GM21576 (cell line): Measurements from ENCODE around the gene REC114.

Experiments
- ATAC-seq: cut with Tn5 transposase; IDR thresholded peaks from one replicate; pipeline ENCODE4 v1.9.1; 2021; ENCODE audit warnings: mild to moderate bottlenecking, moderate library complexity; ENCODE audit not compliant: unreplicated experiment

Gene REC114

GRCh38 chr15:73601451-73602445, 158.8 kb downstream of the REC114 start:
- no peak for ATAC-seq

- no peak for ATAC-seq
Measured at GRCh38 chr15:73602446-73602843, 159.5 kb downstream of the REC114 start.

DNA sequence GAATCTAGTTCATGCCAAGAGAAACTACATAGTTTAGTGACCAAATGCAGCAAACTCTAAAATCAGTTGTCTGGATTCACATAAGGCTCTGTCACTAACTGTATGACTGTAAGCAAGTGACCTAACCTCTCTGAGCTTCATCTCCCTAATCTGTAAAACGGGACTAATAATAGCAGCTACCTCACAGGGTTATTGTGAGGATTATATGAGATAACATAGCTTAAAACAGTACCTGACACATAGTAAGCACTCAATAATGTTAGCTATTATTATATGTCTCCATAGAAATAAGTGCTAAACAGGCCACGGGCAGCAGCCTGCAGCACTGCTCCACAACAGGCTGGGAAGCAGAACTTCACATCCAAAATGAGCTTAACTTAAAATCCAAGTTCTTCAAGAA, 160.0 kb downstream of the REC114 start:
- ATAC-seq: no peak

- no peak for ATAC-seq
Measured at GRCh38 chr15:73604477-73604876, 161.5 kb downstream of the REC114 start.

- no peak for ATAC-seq
Measured at GRCh38 chr15:73605759-73606436, 162.9 kb downstream of the REC114 start.

- ATAC-seq: no peak
Measured at GRCh38 chr15:73607405-73607804, 164.4 kb downstream of the REC114 start.

DNA sequence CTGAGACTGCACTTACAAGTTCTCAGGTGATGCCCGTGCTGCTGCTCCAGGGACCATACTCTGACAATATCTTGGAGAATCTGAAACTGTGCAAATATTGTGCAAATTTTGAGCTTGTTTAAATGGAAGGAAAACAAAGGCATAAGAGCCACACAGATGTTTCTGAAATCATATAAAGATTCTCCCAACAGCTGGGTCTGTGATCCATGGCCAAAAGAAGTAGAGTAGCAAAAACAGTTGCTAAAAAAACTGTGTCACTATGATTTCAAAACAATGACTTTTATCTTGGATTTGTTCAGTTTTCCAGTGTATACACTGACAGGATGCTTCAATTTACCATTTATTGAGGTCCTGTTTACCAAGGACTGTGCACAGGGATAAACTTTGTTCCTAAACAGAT, 164.9 kb downstream of the REC114 start:
- no peak for ATAC-seq

DNA sequence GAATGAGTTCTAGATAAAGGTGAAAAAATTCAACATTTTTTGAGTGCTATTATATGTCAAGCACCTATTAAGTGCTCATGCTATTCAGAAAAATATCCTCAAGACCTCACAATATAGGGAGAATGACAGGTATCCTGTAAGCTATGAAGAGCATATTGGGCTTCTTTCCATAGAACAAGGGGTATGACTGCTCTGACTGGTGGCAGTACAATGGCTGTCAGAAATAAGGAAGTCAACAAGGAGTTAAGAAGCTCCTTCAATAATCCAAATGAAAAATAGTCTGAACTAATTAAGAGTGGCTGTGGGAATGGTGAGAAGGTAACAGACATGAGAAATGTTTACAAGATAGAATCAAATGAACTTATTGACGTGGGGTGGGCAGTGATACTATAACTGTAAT, 165.5 kb downstream of the REC114 start:
- ATAC-seq: no peak

- no peak for ATAC-seq
Measured at GRCh38 chr15:73608941-73609340, 166.0 kb downstream of the REC114 start.
